ENCODE data around the gene NHP2.

DNA sequence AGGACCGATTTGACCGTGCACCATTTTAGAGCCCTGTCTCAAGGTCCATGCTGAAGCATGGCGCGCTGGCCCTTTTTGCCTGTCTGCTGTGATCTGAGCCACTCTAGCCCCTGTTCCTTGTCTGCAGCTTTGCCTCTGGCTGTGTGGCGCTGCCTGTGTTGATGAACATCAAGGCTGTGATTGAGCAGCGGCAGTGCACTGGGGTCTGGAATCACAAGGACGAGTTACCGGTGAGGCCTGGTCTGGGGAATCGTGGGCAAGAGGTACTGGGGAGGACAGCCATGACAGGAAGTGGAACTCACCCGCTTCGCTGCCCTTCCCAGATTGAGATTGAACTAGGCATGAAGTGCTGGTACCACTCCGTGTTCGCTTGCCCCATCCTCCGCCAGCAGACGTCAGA is 6.3 kb downstream of the NHP2 start:
- TF ChIP-seq CTCF (IDR thresholded peaks at IDR 0.05) (no peak), POLR2A (IDR thresholded peaks at IDR 0.05) (no peak)
